Lung (tissue), 12 donors: ENCODE data around the gene CARTPT. TPM values are rescaled to one million over a fixed set of nuclear protein-coding genes. Genes with fewer than 3 reads are reported as not detected.

ENCODE experiments used
- ATAC-seq: fragments of 200-7000 bp; cut with Tn5 transposase; one replicate; pipeline ENCODE4 v1.9.1; 2020; ENCODE audit warnings: moderate number of reproducible peaks; ENCODE audit not compliant: insufficient read depth, low FRiP score
- DNase-seq, 3 donors: peaks; one replicate each; pipeline ENCODE4 v3.0.0-alpha.2; 2013 to 2017
- H3K27ac ChIP-seq, 2 donors: one replicate each; pipeline ENCODE4 v1.5.1; 2013; ENCODE audit warnings: mild to moderate bottlenecking in 2 of 2, moderate library complexity in 2 of 2, control low read depth in 1 of 2, inconsistent platforms in 1 of 2, low read depth in 1 of 2, low read length in 1 of 2
- H3K27me3 ChIP-seq, 3 donors: one replicate each; pipeline ENCODE4 v1.5.1; 2013; ENCODE audit warnings: low read length in 2 of 3; ENCODE audit not compliant: control insufficient read depth in 3 of 3, insufficient read depth in 3 of 3
- H3K36me3 ChIP-seq, 4 donors: one replicate each; pipeline ENCODE4 v1.5.1; 2013; ENCODE audit warnings: low read length in 4 of 4, mild to moderate bottlenecking in 1 of 4, moderate library complexity in 1 of 4; ENCODE audit not compliant: control insufficient read depth in 4 of 4, insufficient read depth in 4 of 4
- H3K4me1 ChIP-seq, 5 donors: one replicate each; pipeline ENCODE4 v1.5.1; 2013; ENCODE audit warnings: low read length in 5 of 5, mild to moderate bottlenecking in 2 of 5, moderate library complexity in 1 of 5; ENCODE audit not compliant: control insufficient read depth in 5 of 5, insufficient read depth in 5 of 5
- H3K4me3 ChIP-seq: one replicate; pipeline ENCODE4 v1.5.1; 2013; ENCODE audit warnings: mild to moderate bottlenecking, control low read depth, moderate library complexity
- H3K9ac ChIP-seq, 2 donors: one replicate each; pipeline ENCODE4 v1.5.1; 2013; ENCODE audit warnings: low read length in 2 of 2, control low read depth in 1 of 2; ENCODE audit not compliant: insufficient read depth in 1 of 2
- H3K9me3 ChIP-seq, 4 donors: one replicate each; pipeline ENCODE4 v1.5.1; 2013; ENCODE audit warnings: low read length in 3 of 4, mild to moderate bottlenecking in 1 of 4, moderate library complexity in 1 of 4; ENCODE audit not compliant: control insufficient read depth in 4 of 4, insufficient read depth in 3 of 4
- CTCF ChIP-seq: IDR thresholded peaks from 2 replicates; pipeline ENCODE4 v1.5.1; 2012; ENCODE audit warnings: mild to moderate bottlenecking; ENCODE audit errors: control extremely low read depth, extremely low read depth
- WGBS, 2 donors: extraction: QIAGEN DNeasy Blood & Tissue Kit; methylation state at CpG; one replicate each; pipeline ENCODE4 v1.1.7; 2013; 5-methylcytosine and 5-hydroxymethylcytosine counted together
- polyA plus RNA-seq, 2 donors: library from polyadenylated mRNA; stranded (reverse); fragments of 200-250 nt; gene quantifications; one replicate each; pipeline ENCODE4 v1.2.1, GENCODE V29; 2013
- total RNA-seq, 2 donors: library from RNA; depleted of rRNA in 1 of 2; stranded (reverse); fragments of >200 nt in 1 of 2; gene quantifications; one replicate each; pipeline ENCODE4 v1.2.1, GENCODE V29; 2014 to 2021
- donor health status: control.
- donor health status: control.
- donor health status: Bipolar disorder and iron deficiency.
- donor health status: healthy.
- donor health status: DM: yes; HTN: yes; CAD: no.

The CARTPT gene
- total and polyA plus RNA-seq, 4 donors, result not detected

GRCh38 chr5:71705421-71705820 lies 13.7 kb upstream of the CARTPT start:
- ATAC-seq (no peak), DNase-seq (no peak)
- H3K9me3 ChIP-seq, result no peaks in the 10 kb centered on the region
- H3K9ac ChIP-seq, result no peak overlapping the region
- TF ChIP-seq CTCF, result no peak
- no peak overlapping the region for H3K4me3 ChIP-seq
- no peak overlapping the region for H3K27ac ChIP-seq
- peaks cover 0 to 4% (median 0%) of the 10 kb centered on the region in 3 donors for H3K27me3 ChIP-seq
- H3K36me3 ChIP-seq, result no peaks in the 10 kb centered on the region
- 86 to 90% methylated on average over 5 of the region's 5 CpGs for WGBS, 2 donors
- no peaks in the 10 kb centered on the region for H3K4me1 ChIP-seq

DNA sequence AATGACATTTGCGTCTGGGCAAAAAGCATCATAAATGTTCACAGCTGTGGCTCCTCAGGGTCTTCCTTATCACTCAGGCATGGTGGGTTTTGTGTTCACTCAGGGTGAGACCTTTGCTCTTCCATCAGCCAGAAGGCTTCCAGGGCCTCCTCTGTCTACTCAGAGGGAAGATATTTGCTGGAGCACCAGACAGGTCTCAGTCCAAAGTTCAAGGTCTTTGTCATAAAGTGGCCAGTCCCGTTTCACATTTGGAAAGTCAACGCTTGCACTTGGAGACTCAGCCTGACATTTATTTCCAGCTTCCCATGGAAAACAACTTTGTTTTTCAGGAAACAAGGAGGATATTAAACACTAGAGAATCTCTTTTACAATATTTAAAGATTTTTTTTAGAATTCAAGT lies 12.2 kb upstream of the CARTPT start:
- no peak for ATAC-seq
- Histone ChIP-seq H3K27ac (no peak overlapping the region), H3K9ac (no peak overlapping the region)

DNA sequence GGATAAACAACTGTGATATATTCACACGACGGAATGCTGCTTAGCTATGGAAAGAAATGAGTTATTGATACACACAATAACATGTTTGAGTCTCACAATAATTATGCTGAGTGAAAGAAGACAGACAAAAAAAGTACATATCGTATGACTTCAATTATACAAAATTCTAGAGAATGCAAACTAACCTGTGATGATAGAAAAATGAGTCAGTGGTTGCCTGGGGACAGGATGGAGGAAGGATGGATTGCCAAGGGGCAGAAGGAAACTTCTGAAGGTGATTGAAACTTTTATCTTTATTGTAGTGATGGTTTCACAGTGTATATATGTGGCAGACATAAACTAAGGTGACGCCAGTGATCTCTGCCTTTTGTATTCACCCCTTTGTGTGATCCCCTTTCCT lies 7.5 kb upstream of the CARTPT start:
- Histone ChIP-seq H3K9ac (no peak overlapping the region), H3K27ac (no peak overlapping the region), H3K9me3 (no peaks in the 10 kb centered on the region), H3K4me1 (no peaks in the 10 kb centered on the region), H3K27me3 (peaks cover 0 to 4% (median 0%) of the 10 kb centered on the region in 3 donors), H3K4me3 (no peak overlapping the region), H3K36me3 (no peaks in the 10 kb centered on the region)
- no peak for DNase-seq
- 68 to 74% methylated on average over 4 of the region's 4 CpGs for WGBS, 2 donors
- ATAC-seq, result no peak
- TF ChIP-seq CTCF, result no peak

More for the DNA sequence above, 12.2 kb upstream of the CARTPT start:
- Histone ChIP-seq H3K9me3 (no peaks in the 10 kb centered on the region), H3K4me1 (no peaks in the 10 kb centered on the region), H3K4me3 (no peak overlapping the region), H3K36me3 (no peaks in the 10 kb centered on the region), H3K27me3 (peaks cover 0 to 4% (median 0%) of the 10 kb centered on the region in 3 donors)
- WGBS, 2 donors, result 76 to 81% methylated on average over 3 of the region's 3 CpGs
- no peak for DNase-seq
- TF ChIP-seq CTCF, result no peak

DNA sequence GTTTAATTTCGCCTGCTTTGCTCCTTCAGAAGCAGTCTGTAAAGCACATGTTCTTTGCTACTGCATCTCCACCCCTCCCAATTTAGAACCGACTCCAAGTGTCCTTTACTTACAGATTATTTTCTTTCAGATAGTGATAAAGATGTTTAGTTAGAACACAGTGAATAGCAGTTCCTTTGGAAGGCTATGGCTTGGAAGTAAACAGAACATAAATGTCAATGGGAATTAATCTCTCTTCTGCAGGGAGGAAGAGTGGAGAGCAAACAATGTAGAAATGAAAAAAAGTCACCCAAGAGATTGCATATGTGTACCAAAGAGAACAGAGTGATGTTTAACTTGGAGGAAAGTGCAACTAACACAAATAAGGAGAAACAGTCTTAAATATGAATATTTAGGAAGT lies 4.2 kb upstream of the CARTPT start:
- H3K9me3 ChIP-seq, result peaks cover 0 to 4% (median under 1%) of the 10 kb centered on the region in 4 donors
- WGBS, 2 donors, result 22 to 38% methylated on average over 2 of the region's 2 CpGs
- DNase-seq (no peak), ATAC-seq (no peak)
- no peak for TF ChIP-seq CTCF
- no peaks in the 10 kb centered on the region for H3K36me3 ChIP-seq
- H3K4me3 ChIP-seq, result no peak overlapping the region
- H3K4me1 ChIP-seq, result no peaks in the 10 kb centered on the region
- H3K27me3 ChIP-seq, result peaks cover 5 to 17% (median 11%) of the 10 kb centered on the region in 3 donors
- no peak overlapping the region for H3K27ac ChIP-seq
- H3K9ac ChIP-seq, result no peak overlapping the region
